Epithelial cell of proximal tubule (primary cell): ENCODE measurements around the gene SURF4. TPM values are rescaled to one million over a fixed set of nuclear protein-coding genes. Genes with fewer than 3 reads are reported as not detected.
A peak's percentile ranks its signal among the peaks of the same experiment; 100 is the strongest.

Experiments used
- DNase-seq: peaks from one replicate; pipeline ENCODE4 v3.0.0-alpha.2; 2011; ENCODE audit warnings: low read depth
- H3K4me3 ChIP-seq: 2 replicates; pipeline ENCODE4 v1.5.1; 2011; ENCODE audit warnings: low read depth, mild to moderate bottlenecking, low read length
- CTCF ChIP-seq: conservative IDR thresholded peaks from 2 replicates; pipeline ENCODE4 v1.5.1; 2012; ENCODE audit warnings: low read depth, mild to moderate bottlenecking, low read length
- total RNA-seq: library from RNA; depleted of rRNA; stranded (reverse); fragments of >200 nt; gene quantifications from 2 replicates; pipeline ENCODE4 v1.2.3, GENCODE V29; 2015

The SURF4 gene
- total RNA-seq, 1 donor from 2014 or later, result 125 TPM

GRCh38 chr9:133356391-133357091 is 19.3 kb downstream of the SURF4 start, which contains the start of the genes SURF1 and SURF2:
TSS of gene SURF1 (minus strand) at chr9:133356487. CDS start at chr9:133356453, 34 bp downstream.
TSS of gene SURF2 (plus strand) at chr9:133356550. CDS start at chr9:133356593, 43 bp downstream.
- H3K4me3 ChIP-seq, result peak within 1 kb of the TSS; percentile 68
- no peak for DNase-seq
- no peak for TF ChIP-seq CTCF

- TF ChIP-seq CTCF, result no peak
- no peak for DNase-seq
Observed at GRCh38 chr9:133355881-133356357, 19.9 kb downstream of the SURF4 start.

GRCh38 chr9:133354766-133355165 is 21.1 kb downstream of the SURF4 start:
- DNase-seq, result no peak
- no peak for TF ChIP-seq CTCF
- H3K4me3 ChIP-seq, result no peak overlapping the region

More at GRCh38 chr9:133355881-133356357, 19.9 kb downstream of the SURF4 start:
- H3K4me3 ChIP-seq, result peak overlapping the region; percentile 68

GRCh38 chr9:133353548-133353947 is 22.3 kb downstream of the SURF4 start:
- H3K4me3 ChIP-seq, result no peak overlapping the region
- no peak for TF ChIP-seq CTCF
- no peak for DNase-seq

- no peak for DNase-seq
- no peak overlapping the region for H3K4me3 ChIP-seq
- no peak for TF ChIP-seq CTCF
Observed at GRCh38 chr9:133352635-133353340, 23.1 kb downstream of the SURF4 start.

GRCh38 chr9:133351908-133352634 is 23.8 kb downstream of the SURF4 start:
- H3K4me3 ChIP-seq, result no peak overlapping the region
- no peak for DNase-seq
- peak; percentile 77 for TF ChIP-seq CTCF
